GM18505 (cell line): ENCODE measurements around the gene GLT1D1.

Experiments used
- ATAC-seq: cut with Tn5 transposase; IDR thresholded peaks from one replicate; pipeline ENCODE4 v1.9.1; 2021; ENCODE audit not compliant: unreplicated experiment
- POLR2A ChIP-seq: IDR thresholded peaks from 4 replicates; pipeline ENCODE4 v1.6.1; 2011; ENCODE audit warnings: borderline replicate concordance; ENCODE audit not compliant: insufficient read depth, insufficient read length; ENCODE audit errors: extremely low read depth

Gene GLT1D1

GRCh38 chr12:128852026-128852698 lies 1.1 kb upstream of the GLT1D1 start:
- TF ChIP-seq POLR2A: no peak
- ATAC-seq: no peak

GRCh38 chr12:128853600-128854197 lies 421 bp downstream of the GLT1D1 start:
- TF ChIP-seq POLR2A: no peak
- ATAC-seq: peak; percentile 49

- no peak for ATAC-seq
- TF ChIP-seq POLR2A: no peak
Observed at GRCh38 chr12:128856035-128856790, 2.9 kb downstream of the GLT1D1 start.

GRCh38 chr12:128856791-128857078 lies 3.5 kb downstream of the GLT1D1 start:
- ATAC-seq: no peak
- TF ChIP-seq POLR2A: no peak

- TF ChIP-seq POLR2A: no peak
Observed at GRCh38 chr12:128857133-128857763, 4.0 kb downstream of the GLT1D1 start.

GRCh38 chr12:128859311-128859710 lies 6.0 kb downstream of the GLT1D1 start:
- no peak for ATAC-seq
- no peak for TF ChIP-seq POLR2A

More at GRCh38 chr12:128857133-128857763, 4.0 kb downstream of the GLT1D1 start:
- ATAC-seq: no peak

- ATAC-seq: no peak
- TF ChIP-seq POLR2A: no peak
Observed at GRCh38 chr12:128861226-128862016, 8.1 kb downstream of the GLT1D1 start.

- TF ChIP-seq POLR2A: no peak
- no peak for ATAC-seq
Observed at GRCh38 chr12:128863957-128864356, 10.7 kb downstream of the GLT1D1 start.

GRCh38 chr12:128864516-128865186 lies 11.4 kb downstream of the GLT1D1 start:
- no peak for TF ChIP-seq POLR2A

GRCh38 chr12:128867466-128867865 lies 14.2 kb downstream of the GLT1D1 start:
- ATAC-seq: no peak
- no peak for TF ChIP-seq POLR2A

More at GRCh38 chr12:128864516-128865186, 11.4 kb downstream of the GLT1D1 start:
- no peak for ATAC-seq

- ATAC-seq: no peak
- TF ChIP-seq POLR2A: no peak
Observed at GRCh38 chr12:128871516-128871892, 18.2 kb downstream of the GLT1D1 start.

- ATAC-seq: no peak
- TF ChIP-seq POLR2A: no peak
Observed at GRCh38 chr12:128872303-128872702, 19.0 kb downstream of the GLT1D1 start.
